ENCODE measurements around the gene MUS81. TPM values are rescaled to one million over a fixed set of nuclear protein-coding genes. Genes with fewer than 3 reads are reported as not detected.

MUS81 gene
- total and polyA plus RNA-seq, 2 of the 13 experiments (the other 11 are each of a cell fraction or from before 2014, with no cell fraction given) = 25.6 to 30.2 TPM

GRCh38 chr11:65911682-65912568, 51.7 kb downstream of the MUS81 start (continued):
- TF ChIP-seq PRDM10 (CRISPR knock-in tag; IDR thresholded peaks at IDR 0.05; ENCODE audit: low read depth) (no peak), ZNF605 (CRISPR knock-in tag; IDR thresholded peaks at IDR 0.05) (0 out of 2 replicates have a peak, but pooled peaks have one; percentile 35), TFE3 (CRISPR knock-in tag; IDR thresholded peaks at IDR 0.05) (no peak), POLR2AphosphoS2 (IDR thresholded peaks at IDR 0.05; ENCODE audit: low read depth, low read length) (no peak), ERF (CRISPR knock-in tag; IDR thresholded peaks at IDR 0.05) (no peak), MTA3 (CRISPR knock-in tag; IDR thresholded peaks at IDR 0.05) (no peak), ZNF432 (CRISPR knock-in tag; IDR thresholded peaks at IDR 0.05; ENCODE audit: borderline replicate concordance) (no peak), E2F5 (CRISPR knock-in tag; conservative IDR thresholded peaks at IDR 0.05) (no peak), NR2F2 (IDR thresholded peaks at IDR 0.05; ENCODE audit: borderline replicate concordance, low read depth) (no peak), GATAD2A (CRISPR knock-in tag; IDR thresholded peaks at IDR 0.05) (no peak), BCLAF1 (IDR thresholded peaks at IDR 0.05) (no peak), HMG20A (CRISPR knock-in tag; IDR thresholded peaks at IDR 0.05; ENCODE audit: borderline replicate concordance) (no peak)

Measured in HepG2 (cell line).